Measurements from ENCODE around the gene GSN.

- TF ChIP-seq CTCF (conservative IDR thresholded peaks at IDR 0.05; ENCODE audit: low read length) = no peak
- TF ChIP-seq EZH2phosphoT487 (IDR thresholded peaks at IDR 0.05; ENCODE audit: borderline replicate concordance) = no peak
Observed at GRCh38 chr9:121262423-121262822, 5.5 kb upstream of the GSN start.
